Activated T-cell treated with anti-CD3 and anti-CD28 coated beads for 1 hour (primary cell): ENCODE measurements around the gene TRPM7.
"Not testable (repeated sequence)": the region's sequence is repeated elsewhere in the genome, so short reads cannot be mapped to it uniquely, and the experiment has no call there.

ENCODE experiments used
- DNase-seq: peaks from one replicate; pipeline ENCODE4 v3.0.0-alpha.2; 2020; ENCODE audit warnings: low read depth

The TRPM7 gene, protein sequence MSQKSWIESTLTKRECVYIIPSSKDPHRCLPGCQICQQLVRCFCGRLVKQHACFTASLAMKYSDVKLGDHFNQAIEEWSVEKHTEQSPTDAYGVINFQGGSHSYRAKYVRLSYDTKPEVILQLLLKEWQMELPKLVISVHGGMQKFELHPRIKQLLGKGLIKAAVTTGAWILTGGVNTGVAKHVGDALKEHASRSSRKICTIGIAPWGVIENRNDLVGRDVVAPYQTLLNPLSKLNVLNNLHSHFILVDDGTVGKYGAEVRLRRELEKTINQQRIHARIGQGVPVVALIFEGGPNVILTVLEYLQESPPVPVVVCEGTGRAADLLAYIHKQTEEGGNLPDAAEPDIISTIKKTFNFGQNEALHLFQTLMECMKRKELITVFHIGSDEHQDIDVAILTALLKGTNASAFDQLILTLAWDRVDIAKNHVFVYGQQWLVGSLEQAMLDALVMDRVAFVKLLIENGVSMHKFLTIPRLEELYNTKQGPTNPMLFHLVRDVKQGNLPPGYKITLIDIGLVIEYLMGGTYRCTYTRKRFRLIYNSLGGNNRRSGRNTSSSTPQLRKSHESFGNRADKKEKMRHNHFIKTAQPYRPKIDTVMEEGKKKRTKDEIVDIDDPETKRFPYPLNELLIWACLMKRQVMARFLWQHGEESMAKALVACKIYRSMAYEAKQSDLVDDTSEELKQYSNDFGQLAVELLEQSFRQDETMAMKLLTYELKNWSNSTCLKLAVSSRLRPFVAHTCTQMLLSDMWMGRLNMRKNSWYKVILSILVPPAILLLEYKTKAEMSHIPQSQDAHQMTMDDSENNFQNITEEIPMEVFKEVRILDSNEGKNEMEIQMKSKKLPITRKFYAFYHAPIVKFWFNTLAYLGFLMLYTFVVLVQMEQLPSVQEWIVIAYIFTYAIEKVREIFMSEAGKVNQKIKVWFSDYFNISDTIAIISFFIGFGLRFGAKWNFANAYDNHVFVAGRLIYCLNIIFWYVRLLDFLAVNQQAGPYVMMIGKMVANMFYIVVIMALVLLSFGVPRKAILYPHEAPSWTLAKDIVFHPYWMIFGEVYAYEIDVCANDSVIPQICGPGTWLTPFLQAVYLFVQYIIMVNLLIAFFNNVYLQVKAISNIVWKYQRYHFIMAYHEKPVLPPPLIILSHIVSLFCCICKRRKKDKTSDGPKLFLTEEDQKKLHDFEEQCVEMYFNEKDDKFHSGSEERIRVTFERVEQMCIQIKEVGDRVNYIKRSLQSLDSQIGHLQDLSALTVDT (N-terminal part only)

GRCh38 chr15:50686469-50687301 is at the start of gene TRPM7:
TRPM7 (minus strand) TSS chr15:50686797; CDS start chr15:50686533, 264 bp downstream.
- peak; percentile 81 for DNase-seq

DNA sequence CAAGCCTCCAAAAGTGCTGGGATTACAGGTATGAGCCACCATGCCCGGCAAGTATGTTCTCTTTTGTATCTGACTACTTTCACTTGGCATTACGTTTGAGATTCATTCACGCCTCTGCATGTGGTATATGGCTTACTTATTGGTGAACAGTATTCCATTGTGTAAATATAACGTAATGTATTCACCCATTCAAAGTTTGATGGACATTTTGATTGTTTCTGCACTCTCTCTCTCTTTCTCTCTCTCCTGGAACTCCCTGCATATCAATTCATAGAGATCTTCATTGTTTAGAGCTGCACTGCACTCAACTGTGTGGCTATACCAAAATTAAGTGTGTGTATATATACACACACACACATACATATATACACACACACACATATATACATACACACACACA is 48.6 kb upstream of the TRPM7 start:
- DNase-seq: no peak

DNA sequence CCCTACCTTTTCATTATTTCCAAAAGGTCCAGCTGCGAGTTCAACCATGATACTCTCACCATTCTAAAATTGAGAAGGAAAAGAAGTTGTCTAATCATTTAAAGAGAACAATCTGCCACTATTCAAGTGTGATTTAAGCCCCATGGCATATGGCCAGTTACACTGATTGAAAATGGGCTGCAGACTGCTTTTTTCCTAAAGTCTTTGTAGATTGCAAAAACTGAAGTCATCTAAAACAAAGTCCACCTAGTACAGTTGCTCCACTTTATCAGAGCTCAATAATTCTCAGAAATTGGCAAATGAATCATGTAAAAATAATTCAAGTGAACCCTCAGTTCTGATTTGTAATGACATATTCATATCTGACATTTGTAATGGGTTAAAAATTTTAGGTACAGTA is 39.7 kb upstream of the TRPM7 start:
- DNase-seq: no peak

GRCh38 chr15:50718700-50719125 is 32.1 kb upstream of the TRPM7 start:
- DNase-seq: no peak

DNA sequence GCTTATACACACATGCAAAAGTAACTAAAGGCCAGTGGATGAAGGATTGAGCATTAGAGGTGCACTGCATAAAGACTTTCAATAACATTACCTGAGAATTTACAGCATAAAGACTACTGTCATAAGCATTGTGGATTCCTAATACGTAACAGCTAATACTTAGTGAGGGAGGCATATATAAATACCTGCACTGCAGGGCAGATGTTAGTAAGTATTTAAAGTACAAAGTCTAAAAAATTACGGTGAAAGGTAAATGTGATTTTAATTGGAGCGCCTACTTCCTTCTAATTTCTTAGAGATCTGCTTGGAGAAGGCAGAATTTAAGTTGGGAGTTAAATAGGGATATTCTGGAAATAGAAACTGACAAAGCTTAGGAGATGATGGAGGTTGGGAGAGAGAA is 25.4 kb upstream of the TRPM7 start:
- no peak for DNase-seq

DNA sequence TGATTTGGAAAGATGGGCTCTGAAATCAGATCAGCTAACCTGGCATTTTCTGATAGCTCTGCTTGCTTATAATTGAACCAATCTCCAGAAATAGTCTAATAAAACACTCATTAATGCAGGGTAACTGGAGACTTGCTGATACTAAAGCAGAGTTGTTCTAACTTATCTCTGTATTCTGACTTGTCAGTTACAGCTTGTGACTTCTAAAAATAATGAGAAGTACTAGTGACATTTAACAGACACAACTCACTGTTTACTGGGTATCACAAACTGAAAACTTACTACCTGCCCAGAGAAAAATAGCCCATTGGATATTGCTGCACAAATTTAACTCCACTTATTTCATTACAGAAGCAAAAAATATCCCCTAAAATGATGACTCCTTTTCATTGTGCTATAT is 24.0 kb upstream of the TRPM7 start:
- DNase-seq: no peak

GRCh38 chr15:50707878-50708427 is 21.4 kb upstream of the TRPM7 start:
- no peak for DNase-seq

GRCh38 chr15:50702762-50703334 is 16.3 kb upstream of the TRPM7 start:
- no peak for DNase-seq

- DNase-seq: no peak
Observed at GRCh38 chr15:50698101-50698500, 11.5 kb upstream of the TRPM7 start.

- no peak for DNase-seq
Observed at GRCh38 chr15:50697109-50697797, 10.7 kb upstream of the TRPM7 start.

GRCh38 chr15:50694634-50695165 is 8.1 kb upstream of the TRPM7 start:
- DNase-seq: not testable (repeated sequence)

DNA sequence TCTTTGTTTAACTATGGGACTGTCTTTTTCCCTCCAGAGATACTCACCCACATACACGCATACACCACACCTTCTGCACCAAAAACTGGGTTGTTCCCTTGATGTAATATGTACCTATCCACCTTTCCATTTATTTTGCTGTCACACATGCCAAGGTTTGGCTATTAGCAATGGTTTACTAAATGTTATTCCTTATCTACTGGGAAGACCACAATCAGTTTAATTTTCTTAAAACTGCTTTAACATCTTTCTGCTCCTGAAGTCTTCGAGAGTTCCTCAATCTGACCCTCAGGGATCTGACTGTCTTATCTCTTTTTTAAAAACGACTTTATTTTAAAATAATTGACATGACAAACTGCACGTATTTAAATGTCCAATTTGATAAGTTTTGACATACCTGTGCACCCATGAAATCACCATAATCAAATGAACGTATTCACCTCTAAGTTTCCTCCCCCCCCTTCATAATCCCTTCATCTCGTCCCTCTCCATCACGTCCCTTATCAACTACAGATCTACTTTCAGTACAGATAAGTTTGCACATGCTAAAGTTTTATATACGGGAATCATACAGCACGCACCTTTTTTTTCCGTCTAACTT is 805 bp upstream of the TRPM7 start:
- DNase-seq: no peak

- DNase-seq: peak; percentile 54
Observed at GRCh38 chr15:50685976-50686468, 575 bp downstream of the TRPM7 start.

DNA sequence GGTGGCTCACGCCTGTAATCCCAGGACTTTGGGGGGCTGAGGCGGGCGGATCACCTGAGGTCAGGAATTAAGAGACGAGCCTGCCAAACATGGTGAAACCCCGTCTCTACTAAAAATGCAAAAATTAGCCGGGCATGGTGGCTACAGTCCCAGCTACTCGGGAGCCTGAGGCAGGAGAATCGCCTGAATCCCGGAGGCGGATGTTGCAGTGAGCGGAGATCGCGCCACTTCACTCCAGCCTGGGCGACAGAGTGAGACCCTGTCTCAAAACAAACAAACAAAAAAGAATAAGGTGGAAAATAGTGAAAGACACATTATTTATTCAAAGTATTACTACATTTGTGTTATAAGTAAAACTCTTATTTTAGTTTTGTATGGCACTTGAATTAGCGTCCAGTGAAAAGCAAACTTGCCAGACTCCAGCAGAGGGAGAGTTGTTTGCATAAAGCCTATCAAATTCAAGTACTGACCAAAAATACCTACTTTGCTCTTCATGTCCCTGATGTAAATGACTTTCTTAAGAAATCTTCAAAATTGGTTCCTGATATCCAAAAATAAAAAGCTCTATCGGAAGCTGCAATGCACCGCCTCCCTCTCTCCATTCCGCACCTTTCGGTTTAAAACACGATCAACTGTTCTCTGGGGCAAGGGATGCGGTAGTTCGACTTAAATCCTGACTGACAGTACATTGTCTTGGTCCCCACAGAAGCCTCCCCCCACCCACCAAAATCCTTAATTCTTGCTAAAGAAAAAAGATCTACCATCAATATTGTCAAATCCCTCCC is 1.2 kb downstream of the TRPM7 start:
- DNase-seq: no peak

- no peak for DNase-seq
Observed at GRCh38 chr15:50681467-50681866, 5.1 kb downstream of the TRPM7 start.

DNA sequence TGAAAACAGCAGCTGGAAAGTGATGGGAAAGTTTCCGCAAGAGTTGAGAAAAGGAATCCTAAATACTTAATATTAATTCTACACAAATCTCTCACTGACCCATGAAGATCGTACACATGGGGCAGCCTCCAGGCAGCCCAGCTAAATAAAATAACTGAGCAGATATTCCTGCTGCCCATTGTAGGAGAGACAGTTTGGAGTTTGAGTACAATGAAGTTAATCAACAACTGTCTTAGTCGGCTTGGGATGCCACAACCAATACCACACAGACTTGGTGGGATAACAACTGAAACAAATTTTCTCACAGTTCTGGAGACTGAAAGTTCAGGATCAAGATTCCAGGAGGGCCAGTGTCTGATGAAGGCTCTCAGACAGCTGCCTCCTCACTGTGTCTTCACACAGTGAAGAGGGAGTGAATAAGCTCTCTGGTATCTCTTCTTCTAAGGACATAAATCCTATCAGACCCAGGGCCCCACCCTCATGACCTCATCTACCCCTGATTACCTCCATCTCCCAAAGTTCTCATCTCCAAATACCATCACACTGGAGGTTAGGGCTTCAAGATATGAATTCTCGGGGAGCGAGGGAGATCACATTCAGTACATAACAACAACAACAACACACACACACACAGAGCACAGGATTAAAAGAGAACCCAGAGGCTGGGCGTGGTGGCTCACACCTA is 9.7 kb downstream of the TRPM7 start:
- DNase-seq: no peak

GRCh38 chr15:50675535-50676144 is 11.0 kb downstream of the TRPM7 start:
- no peak for DNase-seq
